Measurements from ENCODE around the gene CCDC158.
"Not testable (repeated sequence)": the region's sequence is repeated elsewhere in the genome, so short reads cannot be mapped to it uniquely, and the experiment has no call there.

CCDC158 gene

GRCh38 chr4:76312457-76312856 lies 108.5 kb downstream of the CCDC158 start:
- no peak for DNase-seq (ENCODE audit: low read depth in 2 of 2, low spot score in 1 of 2)

DNA sequence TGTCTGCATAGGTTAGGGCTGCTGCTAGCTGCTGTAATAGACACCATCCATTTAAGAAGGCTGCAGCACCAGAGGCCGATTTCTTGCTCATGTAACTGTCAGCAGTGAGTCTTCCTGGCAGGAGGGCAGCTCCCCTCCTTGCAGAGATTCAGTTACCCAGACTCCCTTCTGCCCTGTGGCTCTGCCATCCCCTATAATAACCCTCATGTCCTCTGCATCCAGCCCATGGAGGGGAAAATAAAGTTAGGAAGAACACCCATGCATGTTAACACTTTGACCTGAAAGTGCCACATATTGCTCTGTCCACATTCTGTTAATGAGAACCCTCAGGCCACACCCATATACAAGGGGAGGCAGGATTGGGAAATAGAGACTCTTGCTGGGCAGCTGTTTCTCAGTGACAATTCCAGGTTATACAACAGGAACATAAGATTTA lies 109.0 kb downstream of the CCDC158 start:
- no peak for DNase-seq (ENCODE audit: low read depth in 2 of 2, low spot score in 1 of 2)

GRCh38 chr4:76310683-76311082 lies 110.3 kb downstream of the CCDC158 start:
- DNase-seq (ENCODE audit: low read depth in 2 of 2, low spot score in 1 of 2) = no peak

GRCh38 chr4:76309939-76310550 lies 110.9 kb downstream of the CCDC158 start:
- no peak for DNase-seq (ENCODE audit: low read depth in 2 of 2, low spot score in 1 of 2)

GRCh38 chr4:76308548-76308947 lies 112.4 kb downstream of the CCDC158 start:
- no peak for DNase-seq (ENCODE audit: low read depth in 2 of 2, low spot score in 1 of 2)

- no peak for DNase-seq (ENCODE audit: low read depth in 2 of 2, low spot score in 1 of 2)
Observed at GRCh38 chr4:76307660-76308014, 113.3 kb downstream of the CCDC158 start.

- no peak for DNase-seq (ENCODE audit: low read depth in 2 of 2, low spot score in 1 of 2)
Observed at GRCh38 chr4:76306882-76307659, 113.9 kb downstream of the CCDC158 start.

DNA sequence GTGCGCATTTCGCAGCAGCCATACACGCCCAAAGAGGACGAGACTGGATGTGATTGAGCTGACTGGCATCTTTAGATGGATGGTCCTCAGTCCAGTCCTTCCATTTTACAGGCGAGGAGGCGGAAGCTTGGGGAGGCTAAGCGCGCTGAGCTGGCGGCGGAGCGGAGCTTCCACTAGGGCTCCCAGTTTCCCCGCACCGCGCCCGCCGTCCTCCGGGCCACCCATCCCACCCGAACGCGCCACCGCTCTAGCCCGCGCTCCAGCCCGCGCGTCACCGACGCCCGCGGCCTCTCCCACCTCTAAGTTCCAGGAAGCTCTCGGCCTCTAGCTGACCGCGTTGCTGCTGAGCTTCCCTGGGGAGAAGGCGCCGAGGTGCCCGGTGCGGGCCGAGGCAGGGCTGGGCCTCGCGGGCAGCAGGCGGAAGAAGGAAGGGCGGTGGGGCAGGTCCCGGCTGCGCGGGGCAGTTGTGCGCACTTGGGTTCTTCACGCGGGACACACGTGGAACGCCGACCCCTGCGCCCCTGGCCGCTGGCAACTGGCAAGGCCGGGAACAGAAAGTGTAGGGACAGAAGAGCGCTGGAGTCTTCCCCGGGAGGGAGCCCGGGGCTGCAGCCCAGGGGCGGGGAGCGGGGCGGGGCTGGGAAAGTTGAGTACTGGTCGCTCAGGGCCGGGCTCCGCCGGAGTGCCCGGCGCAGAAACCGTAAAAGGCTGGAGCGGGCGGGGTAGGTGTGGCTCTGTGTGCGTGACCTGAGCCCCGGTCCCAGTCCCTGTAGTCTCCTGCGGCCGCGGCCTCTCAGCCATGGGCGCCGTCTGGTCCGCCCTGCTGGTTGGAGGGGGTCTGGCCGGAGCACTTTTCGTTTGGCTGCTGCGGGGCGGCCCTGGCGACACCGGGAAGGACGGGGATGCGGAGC lies 114.7 kb downstream of the CCDC158 start, which contains the start of gene STBD1:
STBD1 (plus strand) TSS at position 763 of the 911 bp plus-strand sequence; CDS start at position 800, 37 bp downstream.
- no peak for DNase-seq (ENCODE audit: low read depth in 2 of 2, low spot score in 1 of 2)

- no peak for DNase-seq (ENCODE audit: low read depth in 2 of 2, low spot score in 1 of 2)
Observed at GRCh38 chr4:76305033-76305687, 115.8 kb downstream of the CCDC158 start.

GRCh38 chr4:76302826-76303438 lies 118.0 kb downstream of the CCDC158 start:
- DNase-seq (ENCODE audit: low read depth in 2 of 2, low spot score in 1 of 2) = no peak

DNA sequence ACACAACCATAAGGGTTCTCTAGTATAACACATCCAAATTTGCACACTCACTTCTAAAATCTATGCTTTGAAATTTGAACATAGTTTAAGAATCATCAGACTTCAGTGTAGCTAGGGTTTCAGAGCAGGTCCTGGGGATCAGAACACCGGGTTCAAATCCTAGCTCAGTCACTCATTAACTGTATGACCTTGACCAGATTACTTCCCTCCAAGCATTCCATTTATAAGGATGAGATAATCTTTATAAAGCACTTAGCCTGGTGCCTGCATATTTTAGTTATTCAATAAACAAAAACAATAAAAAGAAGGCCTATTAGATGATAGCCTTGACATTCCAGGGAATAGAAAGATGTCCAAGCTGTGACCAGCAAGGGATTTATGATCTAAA lies 119.2 kb downstream of the CCDC158 start:
- DNase-seq (ENCODE audit: low read depth in 2 of 2, low spot score in 1 of 2) = no peak

DNA sequence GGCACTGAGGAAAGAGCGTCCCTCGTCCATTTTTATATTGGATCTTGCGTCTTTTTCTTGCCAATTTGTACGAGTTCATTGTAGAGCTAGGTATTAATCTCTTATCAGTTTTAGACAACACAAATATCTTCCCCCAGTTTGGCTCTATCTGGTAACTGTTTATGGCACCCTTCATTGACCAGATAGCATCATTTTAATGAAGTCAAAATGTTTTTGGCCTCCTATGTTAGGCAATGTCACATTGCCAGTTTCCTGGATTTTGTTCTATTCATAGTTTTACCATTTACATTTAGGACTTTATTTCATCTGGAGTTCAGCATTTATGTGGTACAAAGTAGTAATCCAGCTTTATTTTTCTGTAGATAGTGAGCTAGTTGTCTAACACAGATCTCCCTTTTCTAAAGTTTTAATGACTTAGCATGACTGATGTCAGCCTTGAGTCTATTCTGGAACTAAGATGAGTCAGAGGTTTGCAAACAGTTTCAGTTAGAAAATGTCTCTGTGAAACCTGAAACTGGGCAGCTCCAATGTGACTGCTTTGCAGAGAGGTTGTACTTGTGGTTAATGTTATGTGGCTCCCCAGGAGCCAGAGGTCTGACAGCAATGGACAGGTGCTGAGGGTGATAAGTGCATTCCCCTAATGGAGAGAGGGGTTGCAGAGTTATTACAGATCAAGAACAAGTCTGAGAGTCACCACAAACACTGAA lies 119.7 kb downstream of the CCDC158 start:
- no peak for DNase-seq (ENCODE audit: low read depth in 2 of 2, low spot score in 1 of 2)

DNA sequence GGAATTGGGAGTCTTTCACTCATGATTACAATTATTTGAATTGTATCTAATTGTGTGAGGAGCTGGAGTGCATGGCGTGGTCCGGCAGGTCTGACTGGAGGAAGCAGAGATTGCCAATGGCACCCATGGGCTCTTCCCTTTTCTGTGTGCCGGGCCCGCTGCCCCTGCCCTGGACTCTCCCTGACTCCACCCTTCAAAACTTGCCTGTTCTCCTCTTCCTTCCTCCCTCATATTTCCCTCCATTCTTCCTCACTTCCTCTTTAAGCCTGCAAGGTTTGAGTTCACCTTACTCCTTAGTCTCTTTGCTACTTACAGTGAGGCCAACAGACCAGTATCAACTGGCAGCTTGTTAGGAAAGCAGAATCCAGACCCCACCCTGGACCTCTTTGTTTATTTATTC lies 120.9 kb downstream of the CCDC158 start:
- DNase-seq (ENCODE audit: low read depth in 2 of 2, low spot score in 1 of 2) = no peak

GRCh38 chr4:76298227-76298626 lies 122.7 kb downstream of the CCDC158 start:
- no peak for DNase-seq (ENCODE audit: low read depth in 2 of 2, low spot score in 1 of 2)

GRCh38 chr4:76296286-76296820 lies 124.6 kb downstream of the CCDC158 start:
- no peak for DNase-seq (ENCODE audit: low read depth in 2 of 2, low spot score in 1 of 2)

DNA sequence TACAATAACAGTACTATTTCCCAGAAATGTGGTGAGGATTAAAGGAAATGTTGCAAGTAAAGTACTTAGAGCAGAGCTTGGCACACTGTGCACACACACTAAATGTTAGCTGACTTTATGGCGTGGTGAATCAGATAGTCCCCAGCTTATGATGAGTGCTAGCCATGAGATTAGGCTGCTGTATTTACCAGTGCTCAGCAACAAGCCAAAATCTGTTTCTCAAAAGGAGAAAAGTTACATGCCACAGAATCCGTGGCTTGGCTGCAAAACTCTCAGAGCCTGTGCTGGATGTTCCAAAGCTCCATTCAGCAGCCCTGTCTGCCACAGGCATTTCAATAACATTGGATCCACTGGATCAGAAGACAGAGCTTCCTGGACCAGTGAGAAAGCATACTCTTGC lies 127.2 kb downstream of the CCDC158 start:
- no peak for DNase-seq (ENCODE audit: low read depth in 2 of 2, low spot score in 1 of 2)

GRCh38 chr4:76292730-76293129 lies 128.2 kb downstream of the CCDC158 start:
- no peak for DNase-seq (ENCODE audit: low read depth in 2 of 2, low spot score in 1 of 2)

DNA sequence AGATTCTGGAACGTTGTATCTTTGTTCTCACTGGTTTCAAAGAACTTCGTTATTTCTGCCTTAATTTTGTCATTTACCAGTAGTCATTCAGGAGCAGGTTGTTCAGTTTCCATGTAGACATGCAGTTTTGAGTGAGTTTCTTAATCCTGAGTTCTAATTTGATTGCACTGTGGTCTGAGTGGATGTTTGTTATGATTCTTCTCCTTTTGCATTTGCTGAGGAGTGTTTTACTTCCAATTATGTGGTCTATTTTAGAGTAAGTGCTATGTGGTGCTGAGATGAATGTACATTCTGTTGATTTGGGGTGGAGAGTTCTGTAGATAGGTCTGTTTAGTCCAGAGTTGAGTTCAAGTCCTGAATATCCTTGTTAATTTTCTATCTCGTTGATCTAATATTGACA lies 133.1 kb downstream of the CCDC158 start:
- not testable (repeated sequence) for DNase-seq (ENCODE audit: low read depth in 2 of 2, low spot score in 1 of 2)

- DNase-seq (ENCODE audit: low read depth in 2 of 2, low spot score in 1 of 2) = no peak
Observed at GRCh38 chr4:76283900-76284299, 137.0 kb downstream of the CCDC158 start.
